HCT116 (cell line): ENCODE data around the gene PLPPR2. TPM values are rescaled to one million over a fixed set of nuclear protein-coding genes. Genes with fewer than 3 reads are reported as not detected.

Source experiments
- ATAC-seq: fragments of 200-7000 bp; cut with Tn5 transposase; 2 replicates; pipeline ENCODE4 v1.9.1; 2020; ENCODE audit warnings: mild to moderate bottlenecking, moderate library complexity
- BruUV-seq: library from RNA; stranded (reverse); fragments of 400-500 nt; replicated peaks from 2 replicates; lab custom pipeline; 2021; lab: Mats Ljungman, UMichigan
- CTCF ChIA-PET: fragments of 300-600 bp; sonication (Branson Sonifier 250); formaldehyde crosslinking; loops from one replicate; lab custom pipeline; 2021; ENCODE audit warnings: antibody characterized with exemption; lab: Charles Lee
- POLR2A ChIA-PET: fragments of 300-600, 350-600 bp; sonication (Branson Sonifier 250); formaldehyde crosslinking; loops from one replicate; lab custom pipeline; 2021; ENCODE audit warnings: antibody characterized with exemption; lab: Charles Lee
- RAD21 ChIA-PET, 2 experiments: fragments of 300-600 bp; sonication (Branson Sonifier 250); formaldehyde crosslinking; loops; one replicate each; lab custom pipeline; 2023; ENCODE audit warnings: low total read pairs in 2 of 2; ENCODE audit not compliant: uncharacterized antibody in 2 of 2, unreplicated experiment in 2 of 2, low non-redundant PET in 1 of 2; lab: Charles Lee
- DNase-seq: peaks from one replicate; pipeline ENCODE4 v3.0.0-alpha.2; 2010; ENCODE audit warnings: low read depth, low spot score
- H2AFZ ChIP-seq: fragments of 200-600 bp; shearing (Covaris generic), sonication (generic); 2 replicates; pipeline ENCODE4 v1.6.1; 2017; ENCODE audit warnings: low read depth, mixed run types, mixed read lengths, antibody characterized with exemption, low read length; ENCODE audit not compliant: poor library complexity, severe bottlenecking
- H3K27ac ChIP-seq: 2 replicates; pipeline ENCODE4 v1.5.1; 2012; ENCODE audit warnings: low read depth, low read length
- H3K27me3 ChIP-seq: fragments of 200-600 bp; sonication (generic); 2 replicates; pipeline ENCODE4 v1.6.1; 2016; ENCODE audit warnings: mixed run types, low read length, mixed read lengths; ENCODE audit not compliant: insufficient read depth
- H3K36me3 ChIP-seq, 2 experiments: fragments of 200-500 bp in 1 of 2; fragments of 200-600 bp in 1 of 2; sonication (Bioruptor generic) in 1 of 2; sonication (generic) in 1 of 2; 2 replicates each; pipeline versions ENCODE4 v1.5.1 to v1.6.1; 2014 to 2016; ENCODE audit warnings: low read length in 2 of 2, inconsistent platforms in 1 of 2, mixed read lengths in 1 of 2, mixed run types in 1 of 2; ENCODE audit not compliant: insufficient read depth in 2 of 2, control insufficient read depth in 1 of 2
- H3K4me1 ChIP-seq, 2 experiments: fragments of 200-600 bp in 1 of 2; sonication (generic) in 1 of 2; 2 replicates each; pipeline versions ENCODE4 v1.5.1 to v1.6.1; 2012 to 2017; ENCODE audit warnings: low read length in 2 of 2, inconsistent platforms in 1 of 2, mild to moderate bottlenecking in 1 of 2, mixed read lengths in 1 of 2, mixed run types in 1 of 2, moderate library complexity in 1 of 2; ENCODE audit not compliant: insufficient read depth in 2 of 2, control insufficient read depth in 1 of 2
- H3K4me2 ChIP-seq: fragments of 200-600 bp; sonication (generic); 2 replicates; pipeline ENCODE4 v1.6.1; 2017; ENCODE audit warnings: mixed run types, low read length, mixed read lengths
- H3K4me3 ChIP-seq, 2 experiments: fragments of 200-600 bp in 1 of 2; sonication (generic) in 1 of 2; replicated peaks in 1 of 2; 2 replicates each; pipeline ENCODE4 v1.5.1; 2011 to 2016; ENCODE audit warnings: low read length in 2 of 2, control low read depth in 1 of 2, low read depth in 1 of 2, mild to moderate bottlenecking in 1 of 2, mixed read lengths in 1 of 2, mixed run types in 1 of 2
- H3K79me2 ChIP-seq: fragments of 200-600 bp; sonication (generic); 2 replicates; pipeline ENCODE4 v1.6.1; 2017; ENCODE audit warnings: mild to moderate bottlenecking, mixed run types, low read length, moderate library complexity, mixed read lengths; ENCODE audit not compliant: insufficient read depth
- H3K9ac ChIP-seq: fragments of 200-600 bp; sonication (generic); 2 replicates; pipeline ENCODE4 v1.6.1; 2016; ENCODE audit warnings: low read length, mixed read lengths
- H3K9me2 ChIP-seq: fragments of 200-600 bp; sonication (generic), shearing (Covaris generic); 2 replicates; pipeline ENCODE4 v1.6.1; 2017; ENCODE audit warnings: mixed run types, mild to moderate bottlenecking, moderate library complexity; ENCODE audit not compliant: insufficient read depth
- H3K9me3 ChIP-seq, 2 experiments: fragments of 200-500 bp in 1 of 2; fragments of 200-600 bp in 1 of 2; sonication (Bioruptor generic) in 1 of 2; sonication (generic) in 1 of 2; 2 replicates each; pipeline ENCODE4 v1.6.1; 2014 to 2017; ENCODE audit warnings: low read length in 2 of 2, mixed read lengths in 2 of 2, inconsistent platforms in 1 of 2, low read depth in 1 of 2, mild to moderate bottlenecking in 1 of 2, mixed run types in 1 of 2, moderate library complexity in 1 of 2; ENCODE audit not compliant: control insufficient read depth in 1 of 2, insufficient read depth in 1 of 2
- H4K20me1 ChIP-seq: fragments of 200-600 bp; sonication (generic), shearing (Covaris generic); 2 replicates; pipeline ENCODE4 v1.6.1; 2017; ENCODE audit warnings: mixed run types, mild to moderate bottlenecking, moderate library complexity; ENCODE audit not compliant: insufficient read depth
- CBX3 ChIP-seq: IDR thresholded peaks from 2 replicates; pipeline ENCODE4 v1.6.1; 2012; ENCODE audit warnings: low read depth
- CEBPB ChIP-seq: IDR thresholded peaks from 2 replicates; pipeline ENCODE4 v1.6.1; 2012; ENCODE audit warnings: low read depth
- CTCF ChIP-seq, 3 experiments: fragments of 200-600 bp in 1 of 3; sonication (generic) in 1 of 3; IDR thresholded peaks in 2 of 3; conservative IDR thresholded peaks in 1 of 3; 2 replicates each; pipeline ENCODE4 v1.5.1; 2012 to 2017; ENCODE audit warnings: low read depth in 2 of 3, low read length in 2 of 3, antibody characterized with exemption in 1 of 3, borderline replicate concordance in 1 of 3, control low read depth in 1 of 3, mild to moderate bottlenecking in 1 of 3, mixed read lengths in 1 of 3, mixed run types in 1 of 3, moderate library complexity in 1 of 3; ENCODE audit not compliant: insufficient read depth in 1 of 3
- EGR1 ChIP-seq: IDR thresholded peaks from 2 replicates; pipeline ENCODE4 v1.6.1; 2012; ENCODE audit warnings: low read depth
- ELF1 ChIP-seq: IDR thresholded peaks from 2 replicates; pipeline ENCODE4 v1.6.1; 2012; ENCODE audit warnings: low read depth, borderline replicate concordance
- EZH2phosphoT487 ChIP-seq: fragments of 200-600 bp; IDR thresholded peaks from 2 replicates; pipeline ENCODE4 v1.6.1; 2018; ENCODE audit warnings: antibody characterized with exemption, borderline replicate concordance
- FOSL1 ChIP-seq: IDR thresholded peaks from 2 replicates; pipeline ENCODE4 v1.6.1; 2012; ENCODE audit warnings: low read depth
- JUND ChIP-seq: IDR thresholded peaks from 2 replicates; pipeline ENCODE4 v1.6.1; 2012
- MAX ChIP-seq: IDR thresholded peaks from 2 replicates; pipeline ENCODE4 v1.6.1; 2012
- POLR2AphosphoS5 ChIP-seq: IDR thresholded peaks from 2 replicates; pipeline ENCODE4 v1.6.1; 2011; ENCODE audit warnings: mild to moderate bottlenecking, low read depth, low read length, moderate library complexity
- RAD21 ChIP-seq: IDR thresholded peaks from 2 replicates; pipeline ENCODE4 v1.6.1; 2012; ENCODE audit warnings: low read depth, mild to moderate bottlenecking
- REST ChIP-seq: IDR thresholded peaks from 2 replicates; pipeline ENCODE4 v1.6.1; 2012; ENCODE audit warnings: low read depth
- SP1 ChIP-seq: IDR thresholded peaks from 2 replicates; pipeline ENCODE4 v1.6.1; 2012; ENCODE audit warnings: low read depth
- SRF ChIP-seq: IDR thresholded peaks from 2 replicates; pipeline ENCODE4 v1.6.1; 2012; ENCODE audit warnings: low read depth
- TCF7L2 ChIP-seq: IDR thresholded peaks from 2 replicates; pipeline ENCODE4 v1.7.0; 2011; ENCODE audit warnings: borderline replicate concordance, inconsistent platforms; ENCODE audit not compliant: insufficient read depth, insufficient read length; ENCODE audit errors: extremely low read depth
- YY1 ChIP-seq: IDR thresholded peaks from 2 replicates; pipeline ENCODE4 v1.6.1; 2011; ENCODE audit warnings: low read length, low read depth, moderate library complexity, mild to moderate bottlenecking; ENCODE audit not compliant: insufficient replicate concordance; ENCODE audit errors: extremely low read depth
- ZFX ChIP-seq: fragments of 450-650 bp; IDR thresholded peaks from 2 replicates; pipeline ENCODE4 v1.6.1; 2017
- ZNF274 ChIP-seq: fragments of 200-500 bp; sonication (Bioruptor generic); IDR thresholded peaks from 2 replicates; pipeline ENCODE4 v1.6.1; 2014; ENCODE audit warnings: mild to moderate bottlenecking, low read depth, low read length, inconsistent platforms
- intact Hi-C: fragments of 100-400 bp; cut with micrococcal nuclease; formaldehyde crosslinking; loops from 2 replicates; pipeline ENCODE4 v1.10.0; 2022
- total RNA-seq: library from RNA; stranded (reverse); gene quantifications from one replicate; pipeline ENCODE4 v1.2.1, GENCODE V29; 2021; ENCODE audit not compliant: unreplicated experiment

PLPPR2 gene
- total RNA-seq, 1 experiment from 2014 or later: 23.2 TPM

- no peaks in the 10 kb centered on the region for H4K20me1 ChIP-seq
- POLR2A ChIA-PET: interaction anchor here (0.7 kb wide), 1 partner anchor 11 kb away, joined by 3 read pairs; no protein-coding TSS in a partner anchor
- DNase-seq: no peak
- CTCF ChIA-PET: no interaction called here
- no peak overlapping the region for H3K9ac ChIP-seq
- H2AFZ ChIP-seq: no peak overlapping the region
- no TSS peak for BruUV-seq
- TF ChIP-seq CBX3 (no peak), EGR1 (no peak), YY1 (no peak), ZFX (no peak), MAX (no peak), RAD21 (no peak), POLR2AphosphoS5 (no peak), SRF (no peak), EZH2phosphoT487 (no peak), REST (no peak), ELF1 (no peak), ZNF274 (no peak), CTCF (IDR thresholded peaks at IDR 0.05 in 2 of 3, conservative IDR thresholded peaks at IDR 0.05 in 1 of 3; ENCODE audit: borderline replicate concordance in 1 of 3, insufficient read depth in 1 of 3, low read depth in 2 of 3, low read length in 2 of 3) (no peak), SP1 (no peak), CEBPB (no peak), TCF7L2 (no peak), FOSL1 (no peak), JUND (no peak)
- TF ChIP-seq, all 23 proteins: peak for 0
- H3K4me1 ChIP-seq: peaks cover 5 to 12% of the 10 kb centered on the region in 2 experiments
- RAD21 ChIA-PET: no interaction called here
- no peaks in the 10 kb centered on the region for H3K27me3 ChIP-seq
- H3K4me2 ChIP-seq: no peak overlapping the region
- H3K27ac ChIP-seq: no peak overlapping the region
- H3K79me2 ChIP-seq: no peaks in the 10 kb centered on the region
- ATAC-seq: no peak
- H3K9me3 ChIP-seq: no peaks in the 10 kb centered on the region
- intact Hi-C loops: no loop called here
- H3K4me3 ChIP-seq: no peak overlapping the region
- H3K9me2 ChIP-seq: no peaks in the 10 kb centered on the region
- H3K36me3 ChIP-seq: peaks cover 0 to 2% of the 10 kb centered on the region in 2 experiments; a peak in 1 of 4 replicates
These were observed 8.6 kb downstream of the PLPPR2 start for GRCh38 chr19:11363881-11364280.
